WTC11 (cell line): ENCODE measurements around the gene LDB3. TPM values are rescaled to one million over a fixed set of nuclear protein-coding genes. Genes with fewer than 3 reads are reported as not detected.

Experiments used
- ARID4B ChIP-seq: sonication (generic); formaldehyde crosslinking; IDR thresholded peaks from 2 replicates; pipeline ENCODE4 v1.8.0; 2023; ENCODE audit warnings: missing genetic modification reagents, mild to moderate bottlenecking, borderline replicate concordance
- ATF6 ChIP-seq: sonication (generic); formaldehyde crosslinking; IDR thresholded peaks from 2 replicates; pipeline ENCODE4 v1.8.1; 2023; ENCODE audit warnings: mild to moderate bottlenecking, missing genetic modification reagents
- CREM ChIP-seq: sonication (generic); formaldehyde crosslinking; IDR thresholded peaks from 2 replicates; pipeline ENCODE4 v1.8.1; 2022; ENCODE audit warnings: mild to moderate bottlenecking, missing genetic modification reagents, moderate library complexity
- CTCF ChIP-seq: fragments of 200-600 bp; IDR thresholded peaks from 2 replicates; pipeline ENCODE4 v1.8.0; 2022; ENCODE audit warnings: antibody characterized with exemption
- E2F5 ChIP-seq: sonication (generic); formaldehyde crosslinking; IDR thresholded peaks from 2 replicates; pipeline ENCODE4 v1.8.1; 2022; ENCODE audit warnings: mild to moderate bottlenecking, moderate library complexity, missing genetic modification reagents
- ESRRA ChIP-seq: sonication (generic); formaldehyde crosslinking; IDR thresholded peaks from 2 replicates; pipeline ENCODE4 v1.8.1; 2022; ENCODE audit warnings: mild to moderate bottlenecking, missing genetic modification reagents, borderline replicate concordance
- FOXP1 ChIP-seq: sonication (generic); formaldehyde crosslinking; IDR thresholded peaks from 2 replicates; pipeline ENCODE4 v1.8.0; 2022; ENCODE audit warnings: missing genetic modification reagents, mild to moderate bottlenecking, moderate library complexity, borderline replicate concordance
- GABPB1 ChIP-seq: sonication (generic); formaldehyde crosslinking; IDR thresholded peaks from 2 replicates; pipeline ENCODE4 v1.8.1; 2023; ENCODE audit warnings: mild to moderate bottlenecking, missing genetic modification reagents
- GTF2I ChIP-seq: fragments of 250-450 bp; sonication (Bioruptor Pico); conservative IDR thresholded peaks from 2 replicates; pipeline ENCODE4 v1.4.0; 2021; ENCODE audit warnings: mild to moderate bottlenecking
- HMGA2 ChIP-seq: fragments of 250-450 bp; sonication (Bioruptor Pico); IDR thresholded peaks from 2 replicates; pipeline ENCODE4 v1.4.0; 2021; ENCODE audit warnings: mild to moderate bottlenecking, moderate library complexity
- HMGXB4 ChIP-seq: sonication (generic); formaldehyde crosslinking; IDR thresholded peaks from 2 replicates; pipeline ENCODE4 v1.8.1; 2023; ENCODE audit warnings: mild to moderate bottlenecking, moderate library complexity, missing genetic modification reagents
- IRF2 ChIP-seq: sonication (generic); formaldehyde crosslinking; IDR thresholded peaks from 2 replicates; pipeline ENCODE4 v1.8.0; 2022; ENCODE audit warnings: low read depth, missing genetic modification reagents, borderline replicate concordance
- JAZF1 ChIP-seq: fragments of 250-450 bp; sonication (Bioruptor Pico); IDR thresholded peaks from 2 replicates; pipeline ENCODE4 v1.9.0; 2021; ENCODE audit warnings: moderate library complexity, mild to moderate bottlenecking, inconsistent platforms
- JUN ChIP-seq: sonication (generic); formaldehyde crosslinking; IDR thresholded peaks from 2 replicates; pipeline ENCODE4 v1.8.0; 2023; ENCODE audit warnings: mild to moderate bottlenecking, missing genetic modification reagents
- KAT7 ChIP-seq: sonication (generic); formaldehyde crosslinking; IDR thresholded peaks from 2 replicates; pipeline ENCODE4 v1.8.1; 2023; ENCODE audit warnings: missing genetic modification reagents, mild to moderate bottlenecking, borderline replicate concordance
- MAX ChIP-seq: sonication (generic); formaldehyde crosslinking; IDR thresholded peaks from 2 replicates; pipeline ENCODE4 v1.8.0; 2022; ENCODE audit warnings: mild to moderate bottlenecking, missing genetic modification reagents
- MXD4 ChIP-seq: fragments of 250-450 bp; sonication (Bioruptor Pico); IDR thresholded peaks from 2 replicates; pipeline ENCODE4 v1.8.0; 2021; ENCODE audit warnings: mild to moderate bottlenecking, moderate library complexity, borderline replicate concordance
- NR1H2 ChIP-seq: sonication (generic); formaldehyde crosslinking; IDR thresholded peaks from 2 replicates; pipeline ENCODE4 v1.9.0; 2021; ENCODE audit warnings: mild to moderate bottlenecking, moderate library complexity, missing genetic modification reagents
- NR2C2 ChIP-seq: sonication (generic); formaldehyde crosslinking; IDR thresholded peaks from 2 replicates; pipeline ENCODE4 v1.8.0; 2022; ENCODE audit warnings: mild to moderate bottlenecking, missing genetic modification reagents
- NR3C1 ChIP-seq: sonication (generic); formaldehyde crosslinking; conservative IDR thresholded peaks from 2 replicates; pipeline ENCODE4 v1.8.1; 2023; ENCODE audit warnings: low read depth, mild to moderate bottlenecking, missing genetic modification reagents
- SOX15 ChIP-seq: fragments of 250-450 bp; sonication (Bioruptor Pico); IDR thresholded peaks from 2 replicates; pipeline ENCODE4 v1.9.0; 2021; ENCODE audit warnings: mild to moderate bottlenecking
- TCF7 ChIP-seq: sonication (generic); formaldehyde crosslinking; IDR thresholded peaks from 2 replicates; pipeline ENCODE4 v1.8.0; 2022; ENCODE audit warnings: mild to moderate bottlenecking, low read depth, missing genetic modification reagents, moderate library complexity
- ZMAT4 ChIP-seq: fragments of 250-450 bp; sonication (Bioruptor Pico); IDR thresholded peaks from 2 replicates; pipeline ENCODE4 v1.9.0; 2021; ENCODE audit warnings: mild to moderate bottlenecking
- ZNF138 ChIP-seq: sonication (generic); formaldehyde crosslinking; conservative IDR thresholded peaks from 2 replicates; pipeline ENCODE4 v1.8.1; 2022; ENCODE audit warnings: mild to moderate bottlenecking, moderate library complexity, missing genetic modification reagents
- ZNF219 ChIP-seq: sonication (generic); formaldehyde crosslinking; IDR thresholded peaks from 2 replicates; pipeline ENCODE4 v1.8.0; 2023; ENCODE audit warnings: missing genetic modification reagents, mild to moderate bottlenecking, borderline replicate concordance
- ZNF317 ChIP-seq: sonication (generic); formaldehyde crosslinking; IDR thresholded peaks from 2 replicates; pipeline ENCODE4 v1.8.1; 2023; ENCODE audit warnings: low read depth, mild to moderate bottlenecking, moderate library complexity, missing genetic modification reagents, borderline replicate concordance
- ZNF423 ChIP-seq: fragments of 250-450 bp; sonication (Bioruptor Pico); IDR thresholded peaks from 2 replicates; pipeline ENCODE4 v2.1.2; 2022; ENCODE audit warnings: mild to moderate bottlenecking, moderate library complexity
- ZNF671 ChIP-seq: fragments of 250-450 bp; sonication (Bioruptor Pico); IDR thresholded peaks from 2 replicates; pipeline ENCODE4 v1.8.0; 2021; ENCODE audit warnings: mild to moderate bottlenecking
- total RNA-seq: library from RNA; stranded (reverse); gene quantifications from 3 replicates; pipeline ENCODE4 v1.2.3, GENCODE V29; 2021

The LDB3 gene
- total RNA-seq, 1 experiment from 2014 or later = 0.42 TPM

GRCh38 chr10:86755740-86756510 is 87.6 kb downstream of the LDB3 start (continued):
- TF ChIP-seq HMGXB4 (CRISPR knock-in tag) (peak; percentile 71), ZNF423 (CRISPR knock-in tag) (no peak), GABPB1 (CRISPR knock-in tag) (no peak), SOX15 (CRISPR knock-in tag) (no peak), ZNF138 (CRISPR knock-in tag) (no peak), ATF6 (CRISPR knock-in tag) (no peak), ESRRA (CRISPR knock-in tag) (peak; percentile 49; the same call in 1 of the 2 replicates), TCF7 (CRISPR knock-in tag) (no peak), JAZF1 (CRISPR knock-in tag) (no peak), HMGA2 (CRISPR knock-in tag) (no peak), ZMAT4 (CRISPR knock-in tag) (no peak), ZNF317 (CRISPR knock-in tag) (0 out of 2 replicates have a peak, but pooled peaks have one; percentile 12), MAX (CRISPR knock-in tag) (peak; percentile 66), ARID4B (CRISPR knock-in tag) (no peak), MXD4 (no peak), JUN (CRISPR knock-in tag) (no peak), ZNF219 (CRISPR knock-in tag) (no peak), FOXP1 (CRISPR knock-in tag) (no peak), NR1H2 (CRISPR knock-in tag) (no peak), ZNF671 (CRISPR knock-in tag) (no peak), KAT7 (CRISPR knock-in tag) (no peak), GTF2I (CRISPR knock-in tag) (no peak), IRF2 (no peak), CREM (CRISPR knock-in tag) (no peak), E2F5 (CRISPR knock-in tag) (peak; percentile 23; the same call in 1 of the 2 replicates), NR2C2 (CRISPR knock-in tag) (no peak), NR3C1 (CRISPR knock-in tag) (no peak), CTCF (no peak)
